HEK293T (cell line): ENCODE results near the gene YOD1.

Source experiments
- ARNT ChIP-seq: fragments of 450-650 bp; IDR thresholded peaks from 2 replicates; pipeline ENCODE4 v1.6.1; 2017; ENCODE audit warnings: mild to moderate bottlenecking
- BHLHE40 ChIP-seq: fragments of 450-650 bp; IDR thresholded peaks from 2 replicates; pipeline ENCODE4 v1.6.1; 2016; ENCODE audit warnings: mild to moderate bottlenecking, moderate library complexity, borderline replicate concordance
- CTBP1 ChIP-seq: fragments of 450-650 bp; IDR thresholded peaks from 2 replicates; pipeline ENCODE4 v1.6.1; 2016; ENCODE audit warnings: borderline replicate concordance
- ELF4 ChIP-seq: fragments of 450-650 bp; IDR thresholded peaks from 2 replicates; pipeline ENCODE4 v1.6.1; 2017; ENCODE audit warnings: antibody characterized with exemption
- FOXA1 ChIP-seq: fragments of 450-650 bp; IDR thresholded peaks from 2 replicates; pipeline ENCODE4 v1.6.1; 2016; ENCODE audit warnings: mild to moderate bottlenecking
- FOXM1 ChIP-seq: fragments of 450-650 bp; IDR thresholded peaks from 2 replicates; pipeline ENCODE4 v1.6.1; 2017; ENCODE audit warnings: mild to moderate bottlenecking, borderline replicate concordance
- HDGF ChIP-seq: fragments of 450-650 bp; IDR thresholded peaks from 2 replicates; pipeline ENCODE4 v1.6.1; 2017; ENCODE audit warnings: antibody characterized with exemption, borderline replicate concordance
- SP1 ChIP-seq: fragments of 450-650 bp; IDR thresholded peaks from 2 replicates; pipeline ENCODE4 v1.6.1; 2017
- SUZ12 ChIP-seq: fragments of 450-650 bp; IDR thresholded peaks from 2 replicates; pipeline ENCODE4 v1.6.1; 2016; ENCODE audit warnings: mild to moderate bottlenecking
- TF ChIP-seq, protein P1 (sequence below): fragments of 450-650 bp; IDR thresholded peaks from 2 replicates; pipeline ENCODE4 v1.6.1; 2016

DNA sequence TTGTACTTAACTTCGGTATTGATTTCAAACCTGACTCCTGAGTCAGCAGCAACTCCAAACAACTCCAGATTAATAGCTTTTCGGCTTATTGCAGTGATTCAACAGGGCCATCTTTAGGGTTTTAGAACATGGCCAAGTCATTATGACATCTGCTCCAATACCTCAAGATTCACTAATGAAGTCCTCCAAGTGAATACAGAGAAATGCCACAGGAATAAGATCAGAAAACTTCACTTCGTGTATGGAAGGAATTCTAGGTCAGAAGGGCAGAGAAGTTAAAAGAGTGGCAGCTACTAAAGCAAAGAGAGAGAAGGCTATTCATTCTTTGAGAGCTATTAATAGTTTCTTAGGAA lies 10.9 kb downstream of the YOD1 start:
- TF ChIP-seq ELF4 (no peak), SP1 (no peak), CTBP1 (no peak), ARNT (no peak), FOXA1 (no peak), HDGF (no peak), FOXM1 (no peak), SUZ12 (no peak), BHLHE40 (no peak)
- TF ChIP-seq, protein P1, sequence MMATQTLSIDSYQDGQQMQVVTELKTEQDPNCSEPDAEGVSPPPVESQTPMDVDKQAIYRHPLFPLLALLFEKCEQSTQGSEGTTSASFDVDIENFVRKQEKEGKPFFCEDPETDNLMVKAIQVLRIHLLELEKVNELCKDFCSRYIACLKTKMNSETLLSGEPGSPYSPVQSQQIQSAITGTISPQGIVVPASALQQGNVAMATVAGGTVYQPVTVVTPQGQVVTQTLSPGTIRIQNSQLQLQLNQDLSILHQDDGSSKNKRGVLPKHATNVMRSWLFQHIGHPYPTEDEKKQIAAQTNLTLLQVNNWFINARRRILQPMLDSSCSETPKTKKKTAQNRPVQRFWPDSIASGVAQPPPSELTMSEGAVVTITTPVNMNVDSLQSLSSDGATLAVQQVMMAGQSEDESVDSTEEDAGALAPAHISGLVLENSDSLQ = no peak
